AG04449 (cell line): ENCODE measurements around the gene TRAPPC14.
"Not testable (repeated sequence)": the region's sequence is repeated elsewhere in the genome, so short reads cannot be mapped to it uniquely, and the experiment has no call there.

Source experiments
- CTCF ChIA-PET: fragments of 350-600 bp; formaldehyde crosslinking; extraction: SDS; loops from one replicate; lab custom pipeline; 2021; ENCODE audit warnings: antibody characterized with exemption; lab: Yijun Ruan, JAX
- POLR2A ChIA-PET: fragments of 400-600, 350-600 bp; formaldehyde crosslinking; extraction: SDS; loops from one replicate; lab custom pipeline; 2020; ENCODE audit warnings: antibody characterized with exemption, inconsistent platforms; lab: Yijun Ruan, JAX
- DNase-seq: peaks from one replicate; pipeline ENCODE4 v3.0.0-alpha.2; 2010; ENCODE audit warnings: low read depth, low spot score
- H3K4me3 ChIP-seq: 2 replicates; pipeline ENCODE4 v1.5.1; 2011; ENCODE audit warnings: low read depth, mild to moderate bottlenecking, control low read depth, low read length
- CTCF ChIP-seq: IDR thresholded peaks from one replicate; pipeline ENCODE4 v1.5.1; 2011; ENCODE audit warnings: mild to moderate bottlenecking, moderate library complexity, low read length, control low read depth, inconsistent platforms; ENCODE audit not compliant: insufficient read depth; ENCODE audit errors: missing control alignments

TRAPPC14 gene

GRCh38 chr7:100192969-100193368 lies 34.4 kb upstream of the TRAPPC14 start:
- no peak overlapping the region for H3K4me3 ChIP-seq
- no peak for DNase-seq
- TF ChIP-seq CTCF, result no peak
- ChIA-PET CTCF (interaction anchor here (0.9 to 3.6 kb wide), 3 partner anchors 10 to 61 kb away, joined by 3 to 25 read pairs (median 7); no protein-coding TSS in a partner anchor), POLR2A (no interaction called here)

DNA sequence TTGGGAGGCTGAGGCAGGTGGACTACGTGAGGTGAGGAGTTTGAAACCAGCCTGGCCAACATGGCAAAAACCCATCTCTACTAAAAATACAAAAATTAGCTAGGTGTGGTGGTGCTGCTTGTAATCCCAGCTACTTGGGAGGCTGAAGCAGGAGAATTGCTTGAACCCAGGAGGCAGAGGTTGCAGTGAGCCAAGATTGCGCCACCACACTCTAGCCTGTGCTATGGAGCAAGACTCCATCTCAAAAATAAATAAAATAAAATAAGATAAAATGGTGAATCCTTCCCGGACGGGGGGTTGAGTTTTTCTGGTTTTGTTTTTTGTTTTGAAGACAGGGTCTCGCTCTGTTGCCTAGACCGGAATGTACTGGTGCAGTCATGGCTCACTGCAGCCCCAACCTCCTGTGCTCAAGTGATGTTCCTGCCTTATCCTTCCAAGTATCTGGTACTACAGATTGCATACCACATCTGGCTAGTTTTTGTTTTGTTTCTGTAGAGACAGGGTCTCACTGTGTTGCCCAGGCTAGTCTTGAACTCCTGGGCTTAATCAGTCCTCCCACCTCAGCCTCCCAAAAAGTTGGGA lies 33.8 kb upstream of the TRAPPC14 start:
- CTCF ChIA-PET, result interaction anchor here (0.9 to 2.6 kb wide), 2 partner anchors 10 to 25 kb away, joined by 3 to 7 read pairs; no protein-coding TSS in a partner anchor
- POLR2A ChIA-PET, H3K4me3 ChIP-seq, DNase-seq: not testable (repeated sequence)

GRCh38 chr7:100191775-100192174 lies 33.3 kb upstream of the TRAPPC14 start:
- no peak for TF ChIP-seq CTCF
- ChIA-PET POLR2A (no interaction called here), CTCF (no interaction called here)
- peak; percentile 52 for DNase-seq
- H3K4me3 ChIP-seq, result no peak overlapping the region

DNA sequence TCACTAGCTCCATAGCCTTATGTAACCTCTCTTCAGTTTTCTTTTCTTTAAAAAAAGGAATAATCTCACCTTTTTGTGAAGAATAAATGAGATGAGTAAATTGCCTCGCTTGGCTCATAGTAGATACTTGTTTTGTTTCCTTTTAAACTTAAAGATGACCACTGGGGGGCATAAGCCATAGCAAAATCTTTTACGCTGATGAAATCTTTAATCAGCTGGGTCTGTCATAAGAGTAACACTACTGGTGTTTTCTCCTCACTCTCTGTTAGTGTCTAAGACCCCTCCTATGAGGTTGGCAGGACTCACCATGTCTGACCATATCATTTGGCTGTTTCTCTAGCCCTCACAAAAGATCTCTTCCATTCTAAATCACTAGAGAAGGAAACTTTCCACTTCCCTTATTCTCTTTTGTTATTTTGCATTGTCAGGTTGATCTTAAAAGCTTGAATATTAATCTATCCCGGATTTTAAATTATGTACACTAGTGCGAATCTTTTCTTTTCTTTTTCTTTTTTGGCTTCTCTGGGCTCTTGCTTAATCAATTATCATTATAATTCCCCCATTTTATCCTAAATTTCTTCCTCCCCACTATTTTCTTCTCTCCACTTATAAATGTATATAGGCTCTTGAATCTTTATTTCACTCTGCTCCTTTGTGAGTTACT lies 31.7 kb upstream of the TRAPPC14 start:
- ChIA-PET CTCF (interaction anchor here (0.7 to 3.8 kb wide), 18 partner anchors 9 to 216 kb away, joined by 3 to 48 read pairs (median 4); partner anchors contain the start of genes GAL3ST4, GPC2 and STAG3), POLR2A (interaction anchor here (1.2 kb wide), 1 partner anchor 41 kb away, joined by 3 read pairs; the partner anchor contains the start of gene LAMTOR4)
- no peak overlapping the region for H3K4me3 ChIP-seq
- no peak for DNase-seq
- peak; percentile 22 for TF ChIP-seq CTCF

- TF ChIP-seq CTCF, result no peak
- H3K4me3 ChIP-seq, result no peak overlapping the region
- no peak for DNase-seq
- CTCF ChIA-PET, result interaction anchor here (1.5 to 3.8 kb wide), 7 partner anchors 10 to 156 kb away, joined by 3 to 48 read pairs (median 10); partner anchors contain the start of genes GAL3ST4, GPC2 and STAG3
- POLR2A ChIA-PET, result no interaction called here
Measured at GRCh38 chr7:100189061-100189460, 30.5 kb upstream of the TRAPPC14 start.

DNA sequence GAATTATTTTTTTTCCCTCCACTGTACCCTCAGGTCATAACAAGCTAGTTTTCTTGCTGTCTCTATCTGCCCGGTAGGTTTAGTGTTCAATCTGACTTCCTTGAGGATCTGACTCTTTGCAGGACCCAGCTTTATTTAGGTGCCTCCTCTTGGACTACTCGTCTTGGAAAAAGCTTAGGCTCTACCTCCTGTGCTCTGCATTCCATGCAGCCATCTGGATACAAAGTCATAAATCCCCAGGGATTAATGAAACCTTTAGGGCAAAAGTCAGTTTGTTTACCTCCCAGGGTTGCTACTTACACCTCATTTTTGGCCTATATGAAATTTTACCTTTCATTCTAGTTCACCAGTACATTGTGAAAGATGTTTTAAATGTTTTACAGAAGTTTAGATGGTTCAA lies 27.2 kb upstream of the TRAPPC14 start:
- ChIA-PET POLR2A (no interaction called here), CTCF (interaction anchor here (0.6 to 1.6 kb wide), 5 partner anchors 9 to 59 kb away, joined by 3 to 8 read pairs (median 3); no protein-coding TSS in a partner anchor)
- no peak overlapping the region for H3K4me3 ChIP-seq
- TF ChIP-seq CTCF, result no peak
- no peak for DNase-seq

- DNase-seq, H3K4me3 ChIP-seq, POLR2A ChIA-PET: not testable (repeated sequence)
- CTCF ChIA-PET, result interaction anchor here (1.2 to 1.8 kb wide), 2 partner anchors 15 to 52 kb away, joined by 6 to 10 read pairs; partner anchors contain the start of gene GAL3ST4
Measured at GRCh38 chr7:100183090-100183489, 24.6 kb upstream of the TRAPPC14 start.

GRCh38 chr7:100182616-100183015 lies 24.1 kb upstream of the TRAPPC14 start:
- POLR2A ChIA-PET, H3K4me3 ChIP-seq, DNase-seq: not testable (repeated sequence)
- CTCF ChIA-PET, result interaction anchor here (1.2 to 1.8 kb wide), 3 partner anchors 11 to 51 kb away, joined by 4 to 10 read pairs (median 6); partner anchors contain the start of gene GAL3ST4

- H3K4me3 ChIP-seq, DNase-seq, POLR2A ChIA-PET: not testable (repeated sequence)
- CTCF ChIA-PET, result interaction anchor here (0.8 to 5.8 kb wide), 2 partner anchors 9 to 49 kb away, joined by 3 to 48 read pairs; no protein-coding TSS in a partner anchor
Measured at GRCh38 chr7:100180084-100180483, 21.6 kb upstream of the TRAPPC14 start.
